GM19324 (cell line): Measurements from ENCODE around the gene GAST.
"Not testable (repeated sequence)": the region's sequence is repeated elsewhere in the genome, so short reads cannot be mapped to it uniquely, and the experiment has no call there.

ENCODE experiments used
- ATAC-seq: cut with Tn5 transposase; IDR thresholded peaks from one replicate; pipeline ENCODE4 v1.9.1; 2021; ENCODE audit warnings: mild to moderate bottlenecking, moderate library complexity; ENCODE audit not compliant: unreplicated experiment, low FRiP score

The GAST gene

GRCh38 chr17:41711669-41712400 lies at the start of gene GAST:
GAST (plus strand) TSS chr17:41712331; CDS start chr17:41715437, 3,106 bp downstream.
- no peak for ATAC-seq

- ATAC-seq, result no peak
These were observed 48.5 kb upstream of the GAST start for GRCh38 chr17:41663451-41664171.

- ATAC-seq, result no peak
These were observed 48.0 kb upstream of the GAST start for GRCh38 chr17:41664172-41664457.

GRCh38 chr17:41664587-41665565 lies 47.3 kb upstream of the GAST start:
- no peak for ATAC-seq

- ATAC-seq, result peak; percentile 79
These were observed 46.4 kb upstream of the GAST start for GRCh38 chr17:41665566-41666236.

- ATAC-seq, result peak; percentile 25
These were observed 45.9 kb upstream of the GAST start for GRCh38 chr17:41666237-41666641.

GRCh38 chr17:41666708-41667279 lies 45.3 kb upstream of the GAST start:
- ATAC-seq, result peak; percentile 61

GRCh38 chr17:41667280-41668041 lies 44.7 kb upstream of the GAST start:
- no peak for ATAC-seq

GRCh38 chr17:41672153-41672552 lies 40.0 kb upstream of the GAST start:
- no peak for ATAC-seq

GRCh38 chr17:41675157-41676057 lies 36.7 kb upstream of the GAST start:
- ATAC-seq, result not testable (repeated sequence)

- no peak for ATAC-seq
These were observed 36.1 kb upstream of the GAST start for GRCh38 chr17:41676058-41676419.

GRCh38 chr17:41678411-41678906 lies 33.7 kb upstream of the GAST start:
- ATAC-seq, result no peak

- peak; percentile 45 for ATAC-seq
These were observed 33.0 kb upstream of the GAST start for GRCh38 chr17:41678907-41679739.

- ATAC-seq, result no peak
These were observed 32.2 kb upstream of the GAST start for GRCh38 chr17:41679740-41680425.

GRCh38 chr17:41680426-41681040 lies 31.6 kb upstream of the GAST start:
- ATAC-seq, result no peak

- ATAC-seq, result no peak
These were observed 30.4 kb upstream of the GAST start for GRCh38 chr17:41681776-41682175.
